Heart left ventricle (tissue), 16 donors: Measurements from ENCODE around the gene XYLT1. TPM values are rescaled to one million over a fixed set of nuclear protein-coding genes. Genes with fewer than 3 reads are reported as not detected.

Experiments
- ATAC-seq, 4 donors: fragments of 200-7000 bp; cut with Tn5 transposase; one replicate each; pipeline ENCODE4 v1.9.1; 2020 to 2022; ENCODE audit warnings: moderate library complexity in 4 of 4, mild to moderate bottlenecking in 3 of 4, moderate number of reproducible peaks in 1 of 4
- DNase-seq, 5 donors: peaks; one replicate each; pipeline ENCODE4 v3.0.0-alpha.2; 2020
- H3K27ac ChIP-seq, 12 donors: fragments of 200-600 bp; sonication (generic) in 4 of 12; one replicate each; pipeline versions ENCODE4 v1.5.0 to v1.8.0; 2016 to 2022; ENCODE audit warnings: mild to moderate bottlenecking in 2 of 12
- H3K27me3 ChIP-seq, 9 donors: fragments of 200-600 bp; sonication (generic) in 2 of 9; one replicate each; pipeline versions ENCODE4 v1.5.1 to v1.8.0; 2016 to 2022; ENCODE audit warnings: mild to moderate bottlenecking in 3 of 9
- H3K36me3 ChIP-seq, 9 donors: fragments of 200-600 bp; sonication (generic) in 2 of 9; one replicate each; pipeline versions ENCODE4 v1.5.0 to v1.8.0; 2018 to 2022; ENCODE audit warnings: mild to moderate bottlenecking in 2 of 9
- H3K4me1 ChIP-seq, 12 donors: fragments of 200-600 bp; sonication (generic) in 4 of 12; one replicate each; pipeline versions ENCODE4 v1.5.0 to v1.8.0; 2016 to 2022; ENCODE audit warnings: mild to moderate bottlenecking in 3 of 12
- H3K4me3 ChIP-seq, 12 donors: fragments of 200-600 bp; sonication (generic) in 4 of 12; one replicate each; pipeline versions ENCODE4 v1.5.0 to v1.8.0; 2017 to 2022; ENCODE audit warnings: mild to moderate bottlenecking in 9 of 12, moderate library complexity in 4 of 12
- H3K9me3 ChIP-seq, 12 donors: fragments of 200-600 bp; sonication (generic) in 4 of 12; one replicate each; pipeline versions ENCODE4 v1.5.0 to v1.8.0; 2016 to 2022; ENCODE audit warnings: mild to moderate bottlenecking in 1 of 12
- POLR2A ChIP-seq, 2 donors: fragments of 450-650 bp; IDR thresholded peaks; one replicate each; pipeline ENCODE4 v1.6.1; 2017; ENCODE audit warnings: antibody characterized with exemption in 2 of 2, mild to moderate bottlenecking in 2 of 2, moderate library complexity in 2 of 2
- WGBS, 4 donors: extraction: QIAGEN DNeasy Blood & Tissue Kit in 2 of 4; methylation state at CpG; one replicate each; pipeline versions ENCODE4 v1.1.5 to v1.1.7; 2013 to 2018; 5-methylcytosine and 5-hydroxymethylcytosine counted together
- intact Hi-C, 10 donors: fragments of 100-400 bp; cut with DNase I; formaldehyde crosslinking; loops; one replicate each; pipeline versions ENCODE4 v1.11.1 to v1.14.2; 2022
- polyA plus RNA-seq, 2 donors: library from polyadenylated mRNA; stranded (reverse); fragments of 200-250 nt; gene quantifications; one replicate each; pipeline ENCODE4 v1.2.3, GENCODE V29; 2013
- total RNA-seq, 9 donors: library from RNA; depleted of rRNA in 2 of 9; stranded (reverse); fragments of >200 nt in 2 of 9; fragmentation: NEBNext Ultra II Directional in 3 of 9; extraction: Animal tissue kit (Norgen Biotek cat#: 25700) in 3 of 9; gene quantifications; one replicate each; pipeline versions ENCODE4 v1.1.0 to v1.2.4, GENCODE V29; 2016 to 2023
- TF ChIP-seq, protein P1 (sequence below), 12 donors: fragments of 200-600 bp; sonication (generic) in 4 of 12; IDR thresholded peaks; one replicate each; pipeline versions ENCODE4 v1.5.0 to v1.8.0; 2018 to 2022; ENCODE audit warnings: antibody characterized with exemption in 12 of 12, mild to moderate bottlenecking in 5 of 12
- donor health status: ischemic (EF 13 %, LVEDD 7.1; RV severe dilation, severe dysfunction).
- donor health status: healthy with polysubstance abuse.
- donor health status: DM: no; HTN: yes; CAD: no.
- donor health status: DM: no; HTN: no; CAD: no.
- donor health status: ischemic (EF 25% LVEDD 6.9; RV normal size, moderate dysfunction).
- donor health status: ischemic (EF 25% LVEDD 5.7; RV mildly dilated, moderate dysfunction).
- donor health status: healthy.
- donor health status: DM: yes; HTN: yes; CAD: no.
- donor health status: ischemic (EF 35%, LVEDD 5.7; RV mildly dilated, moderate dysfunction).
- donor health status: nonischemic (EF 11% LVEDD 7.7; RV severe dilation, severe dysfunction).
- donor health status: DM: yes; HTN: yes; CAD: no.
- donor health status: PGD.
- donor health status: ischemic (EF 29% LVEDD 5.4; RV normal size, mild dysfunction).
- donor health status: nonischemic (EF 23%, LVEDD 6.1; RV moderate dilation, normal function).

The XYLT1 gene
- total and polyA plus RNA-seq, 11 donors, result 0.46 to 12.3 (median 2.4) TPM

DNA sequence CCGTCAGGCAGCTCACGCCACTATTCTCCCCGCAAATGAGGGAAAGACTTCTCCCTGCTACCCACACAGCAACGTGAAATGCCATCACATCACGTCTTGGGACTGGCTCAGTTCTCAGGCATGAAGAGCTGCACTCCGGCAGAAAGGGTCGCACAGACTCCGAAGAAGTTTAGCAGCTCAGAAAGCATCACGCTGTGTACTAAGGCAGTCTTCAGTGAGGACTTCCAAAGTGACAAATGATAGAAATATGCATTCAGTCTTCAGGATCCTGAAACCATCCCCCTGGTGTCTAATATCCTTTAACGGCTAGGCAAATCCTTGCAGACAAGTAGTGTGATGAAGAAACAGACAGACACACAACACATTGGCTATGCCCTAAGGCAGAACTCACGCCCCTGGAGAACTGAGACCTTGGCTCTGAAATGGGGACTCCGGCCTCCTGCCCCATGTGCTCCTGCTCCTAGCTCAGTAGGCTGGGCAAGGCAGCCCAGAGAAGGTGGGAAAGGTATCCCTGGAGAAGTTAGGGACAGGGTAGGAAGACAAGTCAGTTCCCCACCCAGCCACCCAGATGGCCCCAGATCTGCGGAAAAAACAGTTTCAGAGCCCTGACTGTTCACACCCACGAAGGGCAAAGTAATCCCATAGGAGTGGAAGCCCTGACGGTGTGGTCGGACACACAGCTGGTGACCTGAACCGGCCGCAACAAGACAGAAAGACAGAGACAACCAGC, 1.6 kb downstream of the XYLT1 start:
- Histone ChIP-seq H3K9me3 (no peaks in the 10 kb centered on the region), H3K27ac (peak overlapping the region in 1 of 12 donors; percentile 90)

DNA sequence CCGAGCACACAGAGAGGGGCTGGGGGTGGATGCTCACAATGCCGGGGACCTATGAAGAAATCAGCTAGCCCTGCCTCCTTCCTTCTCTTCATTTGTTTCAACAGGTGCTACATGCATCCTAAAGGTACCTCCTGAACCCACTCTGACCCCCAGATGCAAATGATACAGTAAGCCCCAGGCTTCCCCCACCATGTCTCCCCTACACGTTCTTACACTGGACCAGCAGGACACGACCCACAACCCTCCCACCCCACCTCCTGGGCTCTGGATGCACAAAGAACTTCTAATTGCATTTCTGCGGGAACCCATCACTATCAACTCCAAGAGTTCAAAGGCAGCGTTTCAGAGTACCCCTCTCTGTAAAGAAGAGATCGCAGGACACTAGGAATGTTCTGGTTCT, 2.1 kb downstream of the XYLT1 start:
- Histone ChIP-seq H3K4me3 (peak overlapping the region in 8 of 12 donors; percentile 4 to 72 (median 65)), H3K27me3 (peaks cover 0 to 35% (median 19%) of the 10 kb centered on the region in 9 donors), H3K36me3 (no peaks in the 10 kb centered on the region), H3K9me3 (no peaks in the 10 kb centered on the region), H3K4me1 (peaks cover 0 to 33% (median 15%) of the 10 kb centered on the region in 12 donors), H3K27ac (peak overlapping the region in 1 of 12 donors; percentile 90)
- ATAC-seq (no peak), DNase-seq (no peak)
- WGBS, 4 donors, result 64 to 80% (median 65%) methylated on average over 7 of the region's 7 CpGs
- TF ChIP-seq, protein P1, sequence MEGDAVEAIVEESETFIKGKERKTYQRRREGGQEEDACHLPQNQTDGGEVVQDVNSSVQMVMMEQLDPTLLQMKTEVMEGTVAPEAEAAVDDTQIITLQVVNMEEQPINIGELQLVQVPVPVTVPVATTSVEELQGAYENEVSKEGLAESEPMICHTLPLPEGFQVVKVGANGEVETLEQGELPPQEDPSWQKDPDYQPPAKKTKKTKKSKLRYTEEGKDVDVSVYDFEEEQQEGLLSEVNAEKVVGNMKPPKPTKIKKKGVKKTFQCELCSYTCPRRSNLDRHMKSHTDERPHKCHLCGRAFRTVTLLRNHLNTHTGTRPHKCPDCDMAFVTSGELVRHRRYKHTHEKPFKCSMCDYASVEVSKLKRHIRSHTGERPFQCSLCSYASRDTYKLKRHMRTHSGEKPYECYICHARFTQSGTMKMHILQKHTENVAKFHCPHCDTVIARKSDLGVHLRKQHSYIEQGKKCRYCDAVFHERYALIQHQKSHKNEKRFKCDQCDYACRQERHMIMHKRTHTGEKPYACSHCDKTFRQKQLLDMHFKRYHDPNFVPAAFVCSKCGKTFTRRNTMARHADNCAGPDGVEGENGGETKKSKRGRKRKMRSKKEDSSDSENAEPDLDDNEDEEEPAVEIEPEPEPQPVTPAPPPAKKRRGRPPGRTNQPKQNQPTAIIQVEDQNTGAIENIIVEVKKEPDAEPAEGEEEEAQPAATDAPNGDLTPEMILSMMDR (IDR thresholded peaks at IDR 0.05), result no peak
- no peak for TF ChIP-seq POLR2A (IDR thresholded peaks at IDR 0.05)
- intact Hi-C loops, result loop anchor here (2.0 to 10.0 kb wide), 9 partner anchors 56 to 608 kb away; no protein-coding TSS in a partner anchor

More for the DNA sequence above, 1.6 kb downstream of the XYLT1 start:
- peak in 2 of 4 donors; percentile 17 to 22 for ATAC-seq
- Histone ChIP-seq H3K36me3 (no peaks in the 10 kb centered on the region), H3K27me3 (peaks cover 0 to 35% (median 19%) of the 10 kb centered on the region in 9 donors), H3K4me1 (peaks cover 0 to 39% (median 15%) of the 10 kb centered on the region in 12 donors), H3K4me3 (peak overlapping the region in 11 of 12 donors; percentile 48 to 72 (median 61))
- WGBS, 4 donors, result 46 to 54% (median 49%) methylated on average over 18 of the region's 18 CpGs
- DNase-seq, result no peak
- TF ChIP-seq POLR2A (IDR thresholded peaks at IDR 0.05), result no peak
- TF ChIP-seq, protein P1 (IDR thresholded peaks at IDR 0.05), result no peak
- intact Hi-C loops, result loop anchor here (2.0 to 10.0 kb wide), 9 partner anchors 56 to 608 kb away; no protein-coding TSS in a partner anchor

DNA sequence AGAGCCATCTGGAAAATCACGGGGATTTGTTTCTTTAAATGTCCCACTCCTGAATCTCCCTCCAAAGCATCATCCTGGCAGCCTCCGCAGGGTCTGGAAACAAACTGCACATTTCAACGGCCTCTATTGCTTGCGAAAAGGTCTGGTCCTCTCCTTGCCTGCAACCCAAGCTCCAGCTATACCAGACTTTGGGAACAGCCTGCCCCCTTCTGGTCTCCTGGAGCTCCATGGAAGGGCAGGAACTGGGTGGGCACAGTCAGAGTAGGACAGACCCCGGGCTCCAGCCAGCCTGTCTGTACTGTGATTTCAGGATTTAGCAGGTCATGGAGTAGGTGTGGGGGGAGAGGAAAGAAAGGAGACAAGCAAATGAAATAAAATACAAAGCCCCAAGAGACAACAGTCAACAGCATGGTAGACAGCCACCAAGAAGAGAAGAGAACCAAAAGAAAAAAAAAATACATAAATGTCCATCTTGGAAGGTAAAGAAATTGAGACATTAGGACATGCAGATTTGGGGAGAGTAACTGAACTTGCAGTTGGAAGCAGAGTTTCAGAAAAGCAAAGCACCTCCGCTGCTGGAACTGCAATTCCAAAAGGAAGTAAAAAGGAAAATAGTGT, 2.7 kb downstream of the XYLT1 start:
- Histone ChIP-seq H3K4me3 (peak overlapping the region in 4 of 12 donors; percentile 4 to 72 (median 63)), H3K9me3 (no peaks in the 10 kb centered on the region), H3K27me3 (peaks cover 0 to 35% (median 19%) of the 10 kb centered on the region in 9 donors), H3K36me3 (no peaks in the 10 kb centered on the region), H3K4me1 (peaks cover 0 to 33% (median 15%) of the 10 kb centered on the region in 12 donors), H3K27ac (peak overlapping the region in 1 of 12 donors; percentile 90)
- DNase-seq (peak; percentile 51 to 72 (median 65)), ATAC-seq (peak; percentile 66 to 81 (median 73))
- TF ChIP-seq, protein P1 (IDR thresholded peaks at IDR 0.05), result peak; percentile 20 to 81 (median 60)
- TF ChIP-seq POLR2A (IDR thresholded peaks at IDR 0.05), result no peak
- 23 to 26% (median 24%) methylated on average over 6 of the region's 6 CpGs for WGBS, 4 donors
- intact Hi-C loops, result loop anchor here (2.0 to 10.0 kb wide), 9 partner anchors 57 to 607 kb away; no protein-coding TSS in a partner anchor

DNA sequence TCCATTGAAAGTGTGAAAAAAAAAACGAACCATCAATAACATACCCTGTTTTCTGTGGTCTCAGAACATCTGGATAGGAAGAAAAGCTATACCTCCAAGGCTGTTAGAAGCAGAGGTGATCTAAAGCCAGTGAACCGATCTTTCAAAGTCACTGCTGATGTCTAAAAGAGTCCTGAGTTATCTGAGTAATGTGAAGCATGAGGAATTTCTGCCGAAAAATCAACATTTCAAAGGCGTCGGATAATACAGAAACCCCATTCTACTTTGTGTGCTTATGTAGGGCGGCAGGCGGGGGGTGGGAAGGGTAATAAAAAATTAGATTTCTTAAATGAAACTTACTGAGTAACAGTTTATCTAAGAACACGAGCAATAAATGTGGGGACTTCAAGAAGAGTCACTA, 3.9 kb downstream of the XYLT1 start:
- ATAC-seq, result no peak
- intact Hi-C loops, result loop anchor here (5.0 to 10.0 kb wide), 7 partner anchors 58 to 605 kb away; no protein-coding TSS in a partner anchor
- DNase-seq, result no peak
- H3K27me3 ChIP-seq, result peaks cover 0 to 35% (median 19%) of the 10 kb centered on the region in 9 donors
- WGBS, 4 donors, result 88 to 91% (median 89%) methylated on average over 8 of the region's 8 CpGs
- peaks cover 0 to 41% (median 15%) of the 10 kb centered on the region in 12 donors for H3K4me1 ChIP-seq
- no peak overlapping the region for H3K4me3 ChIP-seq
- peak overlapping the region in 1 of 12 donors; percentile 90 for H3K27ac ChIP-seq
- H3K36me3 ChIP-seq, result no peaks in the 10 kb centered on the region
- no peak for TF ChIP-seq POLR2A (IDR thresholded peaks at IDR 0.05)
- TF ChIP-seq, protein P1 (IDR thresholded peaks at IDR 0.05), result no peak
- H3K9me3 ChIP-seq, result no peaks in the 10 kb centered on the region
